ENCODE data around the gene SIVA1. TPM values are rescaled to one million over a fixed set of nuclear protein-coding genes. Genes with fewer than 3 reads are reported as not detected.

Gene SIVA1
- total and polyA plus RNA-seq, 2 of the 8 experiments (the other 6 are each of a cell fraction or from before 2014, with no cell fraction given), result 123 to 589 TPM

GRCh38 chr14:104739026-104739425 is 13.9 kb upstream of the SIVA1 start:
- Histone ChIP-seq H3K9ac (replicated peaks in 1 of 4; ENCODE audit: extremely low read depth in 1 of 4, low read depth in 3 of 4, low read length in 3 of 4) (no peak overlapping the region), H2BK120ac (replicated peaks; ENCODE audit: low read depth, low read length) (no peak overlapping the region), H3K4me1 (replicated peaks in 1 of 4; ENCODE audit: control insufficient read depth in 3 of 4, insufficient read depth in 4 of 4, low read length in 3 of 4) (no peaks in the 10 kb centered on the region; a peak in 1 of 7 replicates), H3K27me3 (replicated peaks in 1 of 4; ENCODE audit: control insufficient read depth in 3 of 4, extremely low read depth in 1 of 4, insufficient read depth in 3 of 4, low read length in 3 of 4) (peaks cover 0 to 2% (median under 1%) of the 10 kb centered on the region in 4 experiments; a peak in 2 of 7 replicates), H2AFZ (ENCODE audit: low read length) (no peak overlapping the region), H2AK5ac (ENCODE audit: low read depth, low read length) (no peak overlapping the region), H3K14ac (ENCODE audit: insufficient read length) (no peak overlapping the region), H2BK5ac (ENCODE audit: low read depth, low read length) (no peak overlapping the region), H3K23me2 (ENCODE audit: low read depth, low read length) (no peaks in the 10 kb centered on the region), H4K20me1 (replicated peaks in 1 of 2; ENCODE audit: control insufficient read depth in 1 of 2, insufficient read depth in 2 of 2, low read length in 2 of 2) (peaks cover 0 to 5% of the 10 kb centered on the region in 2 experiments), H3K56ac (replicated peaks; ENCODE audit: insufficient read length, low read depth, low read length) (no peak overlapping the region), H3K36me3 (ENCODE audit: control insufficient read depth in 2 of 4, insufficient read depth in 4 of 4, low read length in 3 of 4) (peaks cover 0 to 4% (median 0%) of the 10 kb centered on the region in 4 experiments; a peak in 1 of 8 replicates), H3K4me3 (ENCODE audit: extremely low read depth in 1 of 4, insufficient read depth in 2 of 4, low read depth in 3 of 4, low read length in 4 of 4) (no peak overlapping the region), H2BK15ac (ENCODE audit: low read length) (no peak overlapping the region), H3K4ac (replicated peaks; ENCODE audit: insufficient read length, low read depth, low read length) (no peak overlapping the region), H3K23ac (ENCODE audit: insufficient read length) (no peak overlapping the region), H2BK20ac (ENCODE audit: low read length) (no peak overlapping the region), H3K79me1 (ENCODE audit: low read depth, low read length) (no peaks in the 10 kb centered on the region), H3K79me2 (ENCODE audit: control insufficient read depth in 1 of 2, insufficient read depth in 2 of 2, low read length in 2 of 2) (no peaks in the 10 kb centered on the region), H4K91ac (replicated peaks; ENCODE audit: insufficient read length, low read length) (no peak overlapping the region), H3K9me3 (ENCODE audit: insufficient read depth in 2 of 2, low read depth in 1 of 2, low read length in 1 of 2) (no peaks in the 10 kb centered on the region), H2BK12ac (ENCODE audit: low read depth, low read length) (no peak overlapping the region), H4K8ac (ENCODE audit: extremely low read depth, insufficient read depth, low read length) (no peak overlapping the region), H3K18ac (ENCODE audit: extremely low read depth, low read length) (no peak overlapping the region), H3K4me2 (ENCODE audit: insufficient read depth in 1 of 2, low read depth in 2 of 2, low read length in 2 of 2) (no peak overlapping the region), H4K5ac (ENCODE audit: insufficient read length, low read depth, low read length) (no peak overlapping the region), H3K27ac (ENCODE audit: low read depth, low read length) (no peak overlapping the region)
- DNase-seq (ENCODE audit: low read depth in 1 of 2, low spot score in 2 of 2) (no peak), FAIRE-seq (no peak)
- ChIA-PET CTCF (ENCODE audit: partially characterized antibody) (interaction anchor here (0.6 to 1.5 kb wide), 8 partner anchors 10 to 32 kb away, joined by 3 to 4 read pairs (median 3); no protein-coding TSS in a partner anchor), POLR2A (ENCODE audit: partially characterized antibody) (no interaction called here)
- WGBS, 2 experiments (ENCODE audit: extremely low coverage in 1 of 2, insufficient coverage in 1 of 2, insufficient read length in 1 of 2, insufficient replicate concordance in 2 of 2, low coverage in 1 of 2, low lambda C conversion rate in 2 of 2, missing lambda C conversion rate in 1 of 2), result 87% methylated on average over 13 of the region's 17 CpGs; no CpG with 5 or more reads in 1 of the 2 experiments
- TF ChIP-seq CEBPB (IDR thresholded peaks at IDR 0.05; ENCODE audit: low read depth, low read length) (no peak), JUN (IDR thresholded peaks at IDR 0.05; ENCODE audit: low read depth, low read length) (no peak), ATF2 (IDR thresholded peaks at IDR 0.05; ENCODE audit: low read length) (no peak), KDM1A (IDR thresholded peaks at IDR 0.05; ENCODE audit: borderline replicate concordance, low read length) (no peak), SIRT6 (IDR thresholded peaks at IDR 0.05; ENCODE audit: low read length) (no peak)
